CMK (cell line): ENCODE results near the gene CDH12.

Experiments
- DNase-seq: peaks from one replicate; pipeline ENCODE4 v3.0.0-alpha.2; 2010; ENCODE audit warnings: low read depth

CDH12 gene

DNA sequence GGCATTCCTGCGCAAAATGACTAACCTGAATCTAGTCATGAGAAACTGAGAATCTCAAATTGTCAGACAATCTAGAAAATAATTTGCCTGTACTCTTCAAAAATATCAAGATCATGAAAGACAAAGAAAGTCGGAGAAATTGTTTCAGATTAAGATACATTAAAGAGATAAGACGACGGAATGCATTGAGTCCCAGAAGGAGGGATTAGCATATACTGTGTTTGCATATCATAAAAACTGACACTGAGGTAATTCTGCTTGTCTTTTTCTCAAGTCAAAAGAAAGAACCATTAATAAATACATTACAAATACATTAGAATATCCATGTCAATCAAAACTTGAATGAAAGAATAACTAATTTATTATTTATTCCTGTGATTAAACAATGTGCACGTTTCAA, 88.4 kb downstream of the CDH12 start:
- no peak for DNase-seq

DNA sequence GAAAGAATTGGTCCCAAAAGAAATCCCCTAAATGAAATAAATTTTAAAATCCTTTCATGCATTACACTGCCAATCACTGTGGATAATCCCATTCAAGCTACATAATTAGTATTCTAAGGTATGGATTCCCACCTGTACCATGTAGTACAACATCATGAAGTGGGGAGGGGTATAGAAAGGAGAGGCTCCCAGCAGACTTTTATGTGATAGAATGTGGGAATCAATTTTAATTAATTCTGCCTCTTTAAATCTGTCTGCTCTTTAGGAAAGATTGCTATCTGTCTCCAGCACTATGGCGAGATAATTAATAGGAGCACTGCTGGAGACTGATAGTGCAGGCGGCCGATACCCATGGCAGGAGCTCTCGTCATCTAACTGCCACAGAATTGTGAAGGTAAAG, 95.4 kb downstream of the CDH12 start:
- DNase-seq = no peak

DNA sequence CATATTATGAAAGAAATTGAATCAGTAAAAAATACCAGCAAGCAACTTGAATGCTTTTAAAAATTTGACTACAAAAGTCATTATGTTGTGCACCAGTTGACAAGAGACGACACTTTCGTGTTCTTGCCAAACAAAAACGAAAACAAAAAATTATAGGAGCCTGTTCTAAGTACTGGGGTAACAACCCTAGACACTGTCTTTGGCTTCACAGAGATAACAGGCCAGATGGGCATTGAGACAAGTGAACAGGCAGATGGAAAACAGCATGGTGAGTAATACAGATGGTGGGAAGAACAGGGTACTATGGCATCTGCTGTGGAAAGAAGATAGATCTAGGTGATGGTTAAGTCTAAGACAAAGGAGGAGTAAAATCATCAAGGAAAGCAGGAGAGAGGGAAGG, 99.0 kb downstream of the CDH12 start:
- DNase-seq = no peak

- no peak for DNase-seq
Observed at GRCh38 chr5:22751536-22751935, 101.6 kb downstream of the CDH12 start.

DNA sequence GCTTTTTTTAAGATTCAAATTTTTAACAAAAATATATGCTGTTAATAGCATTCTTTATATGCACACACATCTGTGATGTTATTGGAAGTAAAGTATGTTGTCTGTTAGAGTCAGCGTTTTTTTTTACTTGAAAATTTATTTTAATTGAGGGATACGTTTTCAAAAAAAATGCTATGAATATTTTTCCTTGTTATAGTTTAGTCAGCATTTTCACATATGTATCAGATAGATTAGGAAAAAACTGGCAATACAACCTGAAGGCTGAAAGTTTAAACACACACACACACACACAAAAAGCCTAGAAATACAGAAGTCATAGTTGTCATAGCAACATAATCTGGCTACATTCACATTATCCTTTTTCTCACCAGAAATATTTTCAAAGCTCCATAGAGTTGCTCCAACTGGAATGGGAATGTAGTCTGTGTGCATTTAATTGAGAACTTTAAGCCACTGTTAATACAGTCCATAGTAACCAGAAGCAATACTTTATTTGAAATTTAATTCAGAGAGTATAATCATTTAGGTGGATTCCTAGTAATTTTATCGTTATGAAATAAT, 116.6 kb downstream of the CDH12 start:
- DNase-seq = no peak

GRCh38 chr5:22734907-22735306, 118.2 kb downstream of the CDH12 start:
- no peak for DNase-seq

- DNase-seq = no peak
Observed at GRCh38 chr5:22728610-22729009, 124.5 kb downstream of the CDH12 start.

- no peak for DNase-seq
Observed at GRCh38 chr5:22722491-22722890, 130.7 kb downstream of the CDH12 start.

GRCh38 chr5:22722056-22722455, 131.1 kb downstream of the CDH12 start:
- DNase-seq = no peak

- no peak for DNase-seq
Observed at GRCh38 chr5:22719842-22720241, 133.3 kb downstream of the CDH12 start.

- no peak for DNase-seq
Observed at GRCh38 chr5:22710660-22711059, 142.5 kb downstream of the CDH12 start.

GRCh38 chr5:22709743-22710142, 143.4 kb downstream of the CDH12 start:
- DNase-seq = no peak

DNA sequence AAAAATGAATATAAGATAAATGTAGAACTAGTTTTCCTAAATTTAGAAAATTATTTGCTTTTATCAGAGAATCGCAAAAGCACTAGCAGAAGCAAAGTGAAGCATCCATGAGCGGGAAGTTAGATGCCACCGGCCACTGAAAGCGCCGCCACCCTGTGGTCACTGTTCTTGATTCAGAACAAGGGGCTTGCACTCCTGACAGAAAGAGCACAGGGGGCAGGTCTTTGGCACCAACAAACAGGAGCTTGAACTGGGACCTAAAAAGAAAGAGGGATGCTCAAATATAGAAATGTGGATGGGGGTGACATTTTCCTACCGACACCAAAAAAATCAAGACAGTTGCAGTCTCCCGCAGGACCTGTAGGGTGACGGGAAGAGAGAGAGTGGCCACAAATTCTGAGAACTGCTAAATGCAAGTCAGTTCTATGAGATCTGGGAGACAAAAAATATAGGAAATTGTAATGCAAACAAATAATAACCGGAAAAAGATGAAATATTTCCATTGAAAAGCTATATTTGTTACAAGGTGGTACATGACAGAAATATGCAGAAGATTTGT, 144.3 kb downstream of the CDH12 start:
- no peak for DNase-seq

DNA sequence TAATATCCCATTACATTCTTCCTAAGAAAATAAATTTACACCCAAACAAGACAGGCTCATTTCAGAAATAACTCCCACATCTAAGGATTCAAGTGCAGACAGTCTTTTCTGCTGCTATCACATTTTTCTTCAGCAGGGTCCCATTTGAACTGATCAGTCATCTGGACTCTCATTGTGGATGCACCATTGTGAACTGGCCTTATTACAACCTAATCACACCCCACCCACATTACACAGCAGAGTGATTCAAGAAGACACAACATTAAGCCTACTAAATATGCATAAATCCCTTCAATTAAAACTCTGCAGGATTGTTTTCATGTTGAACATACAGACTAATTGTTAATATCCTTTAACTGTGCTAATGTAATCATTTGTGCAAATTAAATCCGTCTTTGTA, 146.2 kb downstream of the CDH12 start:
- no peak for DNase-seq

DNA sequence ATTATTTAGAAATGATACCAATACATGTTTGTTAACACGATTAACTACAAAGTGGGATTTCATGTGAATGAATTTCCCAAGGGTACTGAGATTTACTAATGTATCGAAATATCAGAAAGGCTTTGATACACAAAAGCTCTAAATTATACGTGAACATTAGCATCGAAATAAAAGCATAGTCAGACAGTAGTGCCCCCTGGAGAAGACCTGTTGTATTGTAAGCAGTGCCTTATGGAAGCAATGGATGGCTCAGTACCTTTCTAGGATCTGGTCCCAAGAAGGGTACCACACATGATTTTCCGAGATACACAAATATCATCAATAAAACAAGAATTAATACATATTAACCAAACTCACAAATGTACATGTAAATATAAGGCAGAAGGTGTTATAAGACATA, 153.8 kb downstream of the CDH12 start:
- no peak for DNase-seq

DNA sequence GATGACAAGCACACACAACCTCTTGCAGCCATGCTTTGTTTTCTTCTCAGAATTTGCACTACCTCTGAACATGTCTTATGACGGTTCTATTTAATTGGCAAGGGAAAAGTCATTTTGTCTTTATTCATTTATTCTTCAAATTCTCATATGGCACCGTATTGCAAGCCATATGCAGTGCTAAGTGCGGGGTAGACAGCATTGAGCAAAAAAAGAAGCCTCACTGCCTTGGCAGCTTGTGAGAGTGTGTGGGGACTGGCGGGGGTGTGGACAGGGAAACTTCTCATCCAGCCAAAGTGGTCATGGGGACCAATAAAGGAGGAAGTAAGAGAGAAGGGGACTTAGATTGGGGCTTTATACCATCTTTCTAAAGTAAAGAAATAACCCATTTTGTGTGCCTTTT, 160.0 kb downstream of the CDH12 start:
- no peak for DNase-seq

DNA sequence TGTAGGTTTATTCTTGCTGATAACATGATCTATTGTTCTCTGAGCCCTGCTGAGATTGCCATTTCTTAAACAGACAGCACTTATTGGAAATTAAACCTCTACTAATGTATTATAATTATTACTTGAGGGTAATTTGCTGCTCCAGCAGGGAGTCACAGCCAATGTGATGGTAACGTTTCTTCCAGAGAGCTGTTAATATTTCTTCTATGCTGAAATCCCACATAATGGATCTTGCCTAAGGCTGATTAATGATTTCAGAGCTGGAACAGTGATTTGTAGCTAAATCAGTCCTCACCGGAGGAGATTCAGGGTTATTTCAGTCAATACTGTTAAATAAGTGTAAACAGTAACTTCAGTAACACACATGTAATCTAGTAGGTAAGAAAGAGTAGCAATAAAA, 170.1 kb downstream of the CDH12 start:
- DNase-seq = no peak

DNA sequence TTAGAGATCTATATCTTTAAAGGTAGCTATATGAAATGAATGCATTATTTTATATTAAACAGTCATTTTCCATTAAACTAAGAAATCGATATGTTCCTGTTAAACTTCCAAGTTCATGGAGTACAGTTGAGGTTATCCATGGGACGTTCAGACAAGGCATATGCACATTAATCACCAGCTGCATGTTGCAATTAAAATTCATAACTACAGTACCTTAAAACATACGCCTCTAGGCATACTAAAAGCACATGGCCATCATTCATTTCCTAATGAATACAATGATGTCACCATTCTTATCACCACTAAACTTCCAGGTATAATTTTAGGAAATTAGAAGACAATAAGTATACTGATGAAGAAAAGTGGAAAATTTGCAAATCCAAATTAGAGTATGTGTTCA, 174.3 kb downstream of the CDH12 start:
- DNase-seq = no peak

GRCh38 chr5:22673131-22673530, 180.0 kb downstream of the CDH12 start:
- no peak for DNase-seq

GRCh38 chr5:22669345-22669744, 183.8 kb downstream of the CDH12 start:
- no peak for DNase-seq

DNA sequence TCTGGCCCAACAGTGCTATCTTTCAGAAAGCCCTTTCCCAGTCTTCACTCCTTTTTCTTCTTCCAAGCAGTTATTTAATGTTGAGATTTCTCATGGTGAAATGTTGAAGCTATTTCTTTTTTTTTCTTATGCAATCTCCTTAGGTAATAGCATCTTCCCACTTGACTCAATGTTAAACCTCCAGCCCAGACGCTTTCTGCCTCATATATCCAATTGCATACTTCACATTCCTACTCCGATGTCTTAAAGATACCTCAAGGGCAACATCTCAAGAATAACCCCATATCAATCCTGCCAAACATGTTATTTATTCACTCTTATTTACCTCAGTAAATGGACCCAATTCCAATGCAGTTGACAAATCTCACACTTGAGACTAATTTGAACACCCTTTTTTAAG, 187.3 kb downstream of the CDH12 start:
- no peak for DNase-seq

- no peak for DNase-seq
Observed at GRCh38 chr5:22663134-22663533, 190.0 kb downstream of the CDH12 start.

GRCh38 chr5:22662391-22662790, 190.8 kb downstream of the CDH12 start:
- no peak for DNase-seq

- DNase-seq = no peak
Observed at GRCh38 chr5:22651355-22651754, 201.8 kb downstream of the CDH12 start.

DNA sequence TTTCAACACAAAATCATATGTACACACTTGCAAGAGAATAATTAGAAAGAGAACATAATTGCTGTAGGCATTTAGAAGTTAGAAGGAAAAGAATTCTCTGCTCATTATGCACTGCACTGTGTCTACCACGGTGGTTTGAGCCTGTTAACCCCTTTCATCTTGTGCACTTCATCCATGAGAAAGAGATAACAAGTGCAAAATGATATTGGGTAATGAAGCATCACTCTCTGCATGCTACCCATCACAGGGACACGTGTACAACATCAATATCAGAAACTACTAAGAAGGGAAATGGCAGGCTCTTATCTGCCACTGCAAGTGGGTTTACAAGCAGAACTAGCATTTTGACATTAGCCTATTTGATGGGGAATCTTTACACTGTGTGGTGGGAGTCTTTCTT, 202.6 kb downstream of the CDH12 start:
- DNase-seq = no peak
